GM18505 (cell line): ENCODE results near the gene IPPK.
"Not testable (repeated sequence)": the region's sequence is repeated elsewhere in the genome, so short reads cannot be mapped to it uniquely, and the experiment has no call there.

Experiments
- ATAC-seq: cut with Tn5 transposase; IDR thresholded peaks from one replicate; pipeline ENCODE4 v1.9.1; 2021; ENCODE audit not compliant: unreplicated experiment
- POLR2A ChIP-seq: IDR thresholded peaks from 4 replicates; pipeline ENCODE4 v1.6.1; 2011; ENCODE audit warnings: borderline replicate concordance; ENCODE audit not compliant: insufficient read depth, insufficient read length; ENCODE audit errors: extremely low read depth

IPPK gene

DNA sequence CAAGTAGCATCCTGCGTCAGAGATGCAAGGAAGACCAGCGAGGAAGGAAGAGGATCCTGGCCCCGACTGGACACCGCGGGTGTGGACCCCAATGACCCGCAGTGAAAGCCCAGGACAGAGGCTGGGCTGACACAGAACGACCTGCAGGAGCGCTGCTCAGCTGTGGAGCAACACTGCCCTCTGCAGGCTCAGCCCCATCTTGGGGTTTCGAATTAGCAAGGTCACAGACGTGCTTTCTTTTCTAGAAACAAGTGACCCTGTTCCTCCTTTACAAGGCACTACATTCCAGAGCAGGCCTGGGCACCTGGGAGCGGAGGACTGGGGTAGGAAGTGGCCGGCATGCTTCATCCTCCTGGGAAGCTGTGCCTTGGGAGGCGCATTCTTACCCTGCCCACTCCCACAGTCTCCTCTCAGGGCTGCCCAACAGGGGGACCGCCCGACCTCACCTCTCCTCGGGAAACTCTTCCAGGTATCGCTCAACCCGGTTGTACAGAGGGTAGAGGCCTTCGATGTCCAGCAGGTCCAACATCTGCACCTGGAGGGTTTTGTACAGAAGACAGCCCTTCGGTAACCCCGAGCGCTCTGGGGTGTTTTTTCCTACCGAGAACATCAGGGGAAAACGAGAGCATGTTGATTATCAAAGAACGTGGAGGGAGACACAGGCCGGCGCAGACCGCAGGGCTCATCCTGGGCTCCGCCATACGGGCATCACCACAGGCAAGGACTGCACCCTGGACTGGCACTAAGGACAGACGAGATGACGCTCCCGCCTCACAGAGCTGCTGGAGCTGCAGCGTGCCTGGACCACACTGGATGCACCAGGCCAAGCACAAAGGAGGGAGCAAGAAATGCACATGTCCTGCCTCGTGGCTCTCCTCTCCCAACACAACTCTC, 35.0 kb downstream of the IPPK start:
- TF ChIP-seq POLR2A = no peak
- ATAC-seq = no peak

DNA sequence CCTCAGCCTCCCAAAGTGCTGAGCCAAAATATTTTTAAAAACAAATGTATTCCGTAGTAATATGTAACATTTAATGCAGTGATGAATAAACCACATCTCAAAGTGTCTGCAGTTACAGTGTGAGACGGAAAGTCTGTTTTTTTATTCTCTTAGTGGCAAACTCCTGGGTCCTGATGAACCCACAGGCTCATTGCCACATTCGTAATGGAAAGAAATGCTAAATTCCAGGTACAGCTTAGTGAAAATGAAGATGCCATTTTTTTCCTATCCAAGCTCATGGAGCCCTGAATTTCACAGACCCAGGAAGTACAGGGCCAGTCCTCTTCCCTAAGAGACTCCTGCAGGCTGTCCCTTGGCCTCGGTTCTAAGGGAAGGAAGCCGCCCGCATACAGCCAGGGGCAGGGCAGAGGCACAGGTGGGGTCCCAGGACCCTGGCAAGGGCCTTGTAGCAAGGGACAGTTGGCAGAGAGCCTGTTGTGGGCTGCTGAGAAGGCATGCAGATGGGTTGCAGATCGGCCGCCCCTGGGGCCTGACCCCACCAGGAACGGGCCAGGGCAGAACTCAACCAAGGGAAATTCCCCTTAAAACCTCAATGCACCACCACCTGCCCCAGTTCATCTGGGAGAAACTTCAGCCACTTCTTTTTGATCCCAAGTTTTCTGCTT, 36.2 kb downstream of the IPPK start:
- no peak for TF ChIP-seq POLR2A
- ATAC-seq = no peak

DNA sequence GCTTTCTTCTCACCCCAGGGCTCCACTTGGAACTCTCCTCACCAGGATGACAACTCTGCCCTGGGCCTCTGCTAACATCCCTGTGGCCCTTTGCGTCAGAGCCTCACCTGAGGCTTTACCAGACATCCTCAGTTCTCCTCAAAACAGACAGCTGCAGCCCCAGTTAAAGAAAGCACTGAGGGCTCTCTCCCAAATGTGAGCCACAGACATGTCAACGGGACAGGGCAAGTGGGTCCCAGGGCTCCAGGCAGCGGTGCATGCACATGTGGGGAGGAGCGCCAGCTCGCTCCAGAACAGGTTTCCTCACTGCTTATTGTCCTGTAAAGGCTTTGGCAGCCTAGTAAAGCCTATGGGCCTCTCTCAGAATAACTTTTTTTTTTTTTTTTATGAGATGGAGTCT, 37.3 kb downstream of the IPPK start:
- no peak for ATAC-seq
- TF ChIP-seq POLR2A = no peak

DNA sequence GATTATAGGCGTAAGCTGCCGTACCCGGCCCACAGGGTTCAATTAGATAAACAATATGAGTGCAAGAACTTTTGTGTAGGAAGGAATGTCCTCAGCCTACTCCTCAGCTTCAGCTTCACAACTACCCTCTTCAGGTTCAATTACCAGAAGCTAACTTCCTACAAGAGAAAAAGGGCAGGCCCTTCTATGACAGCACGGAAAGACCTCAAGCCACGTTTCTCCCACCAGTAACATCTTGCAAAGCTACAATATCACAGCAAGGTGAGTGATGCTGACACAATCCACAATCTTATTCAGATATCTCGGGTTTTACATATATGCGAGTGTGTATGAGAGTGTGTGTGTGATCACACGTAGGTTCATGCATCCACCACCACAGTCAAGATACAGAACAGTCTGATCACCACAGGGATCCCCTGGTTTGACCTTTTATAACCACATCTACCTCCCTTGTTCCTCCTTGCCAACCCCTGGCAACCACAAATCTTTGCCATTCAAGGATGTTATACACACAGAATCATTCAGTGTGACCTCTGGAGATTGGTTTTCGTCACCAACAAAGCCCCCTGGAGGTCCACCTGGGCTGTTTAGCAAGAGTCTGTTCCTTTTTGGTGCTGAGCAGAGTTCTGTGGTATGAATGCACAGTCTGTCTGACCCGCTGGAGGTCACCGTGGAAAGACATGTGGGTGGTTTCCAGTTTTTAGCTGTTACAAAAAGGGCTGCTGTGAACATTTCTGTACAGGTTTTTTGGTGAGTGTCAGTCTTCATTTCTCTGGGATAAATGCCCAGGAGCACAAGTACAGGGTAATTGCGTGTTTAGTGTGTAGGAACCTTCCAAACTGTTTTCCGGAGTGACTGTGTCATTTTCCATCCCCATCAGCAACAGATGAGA, 38.2 kb downstream of the IPPK start:
- ATAC-seq = no peak
- no peak for TF ChIP-seq POLR2A

DNA sequence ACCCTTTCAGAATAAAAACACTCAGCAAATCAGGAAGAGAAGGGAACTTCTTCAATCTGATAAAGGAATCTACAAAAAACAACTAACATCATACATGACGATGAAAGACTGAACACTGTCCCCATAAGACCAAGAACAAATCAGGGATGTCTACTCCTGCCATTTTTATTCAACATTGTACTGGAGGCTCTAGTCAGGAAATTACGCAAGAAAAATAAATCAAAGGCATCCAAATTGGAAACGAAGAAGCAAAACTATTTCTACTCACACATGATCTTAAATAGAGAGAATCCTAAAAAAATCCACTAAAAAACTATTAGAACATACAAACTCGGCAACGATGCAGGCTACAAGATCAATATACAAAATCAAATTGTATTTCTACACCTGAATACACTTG, 42.3 kb downstream of the IPPK start:
- ATAC-seq = no peak
- TF ChIP-seq POLR2A = no peak

DNA sequence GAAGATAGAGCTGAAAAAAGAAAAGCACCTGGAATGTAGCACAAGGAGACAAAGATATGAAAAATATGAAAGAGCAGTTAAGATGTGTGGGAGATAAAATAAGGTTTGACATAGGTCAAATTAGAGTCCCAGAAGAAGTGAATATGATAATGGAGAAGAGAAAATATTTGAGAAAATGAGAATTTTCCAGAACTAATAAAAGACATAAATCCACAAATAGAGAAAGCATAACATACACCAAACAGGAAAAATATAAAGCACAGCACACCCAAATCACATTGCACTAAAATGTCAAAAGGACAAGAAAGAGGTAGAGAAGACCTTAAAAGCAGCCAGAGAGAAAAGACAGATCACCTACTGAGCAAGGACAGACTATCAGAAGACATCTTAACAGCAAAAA, 43.4 kb downstream of the IPPK start:
- no peak for TF ChIP-seq POLR2A
- no peak for ATAC-seq

DNA sequence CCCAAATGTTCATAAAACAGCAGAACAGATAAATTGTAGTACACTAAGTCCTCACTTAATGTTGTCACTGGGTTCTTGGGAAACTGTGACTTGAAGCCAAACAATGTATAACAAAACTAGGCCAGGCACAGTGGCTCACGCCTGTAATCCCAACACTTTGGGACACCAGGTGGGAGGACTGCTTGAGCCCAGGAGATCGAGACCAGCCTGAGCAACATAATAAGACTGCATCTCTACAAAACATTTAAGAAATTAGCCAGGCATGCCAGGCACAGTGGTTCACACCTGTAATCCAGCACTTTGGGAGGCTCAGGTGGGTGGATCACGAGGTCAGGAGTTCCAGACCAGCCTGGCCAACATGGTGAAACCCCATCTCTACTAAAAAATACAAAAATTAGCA, 46.0 kb downstream of the IPPK start:
- not testable (repeated sequence) for ATAC-seq

DNA sequence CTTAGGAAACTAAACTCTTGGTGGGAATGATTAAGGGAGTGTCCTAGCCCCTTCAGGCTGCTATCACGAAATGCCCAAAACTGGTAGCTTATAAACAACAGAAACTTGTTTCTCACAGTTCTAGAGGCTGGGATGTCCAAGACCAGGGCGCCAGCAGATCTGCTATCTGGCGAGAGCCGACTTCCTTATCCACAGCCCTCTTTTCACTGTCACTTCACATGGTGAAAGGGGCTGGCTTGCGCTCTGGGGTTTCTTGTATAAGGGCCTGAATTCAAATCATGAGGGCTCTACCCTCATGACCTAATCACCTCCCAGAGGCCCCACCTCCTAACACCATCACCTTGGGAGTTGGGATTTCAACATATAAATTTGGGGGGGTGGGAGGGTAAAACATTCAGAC, 49.1 kb downstream of the IPPK start:
- TF ChIP-seq POLR2A = no peak
- no peak for ATAC-seq

DNA sequence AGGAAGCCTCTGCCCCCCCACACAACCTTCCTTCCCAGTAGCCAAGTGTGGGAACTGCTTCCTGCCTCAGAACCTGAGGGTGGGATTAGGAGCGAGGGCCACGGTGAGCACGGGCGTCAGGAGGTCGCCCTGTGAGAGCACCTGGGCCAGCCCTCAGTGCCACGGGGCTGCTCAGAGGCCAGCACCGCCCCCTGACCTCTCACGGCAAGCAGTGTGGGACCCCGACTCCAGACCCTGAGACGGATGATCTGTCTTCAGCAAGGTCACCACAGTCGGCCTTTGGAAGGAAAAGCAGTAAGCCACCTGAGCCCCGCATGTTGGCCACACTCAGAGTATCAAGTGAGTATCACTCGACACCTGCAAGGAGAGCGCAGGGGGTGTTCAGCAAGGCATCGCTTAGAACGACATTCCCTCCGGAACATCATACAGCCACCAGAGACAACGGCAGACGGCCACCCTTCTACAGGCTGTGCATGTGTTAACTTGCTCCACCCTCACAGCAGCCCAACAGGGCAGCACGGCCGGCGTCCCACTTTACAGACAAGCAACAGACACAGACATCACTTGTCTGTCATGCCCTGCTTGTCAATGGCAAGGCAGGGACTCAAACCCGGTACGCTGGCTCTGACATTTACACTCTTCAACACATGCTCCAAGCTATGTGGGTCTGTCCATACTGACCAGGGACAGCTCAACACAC, 50.2 kb downstream of the IPPK start:
- ATAC-seq = no peak
- TF ChIP-seq POLR2A = no peak

DNA sequence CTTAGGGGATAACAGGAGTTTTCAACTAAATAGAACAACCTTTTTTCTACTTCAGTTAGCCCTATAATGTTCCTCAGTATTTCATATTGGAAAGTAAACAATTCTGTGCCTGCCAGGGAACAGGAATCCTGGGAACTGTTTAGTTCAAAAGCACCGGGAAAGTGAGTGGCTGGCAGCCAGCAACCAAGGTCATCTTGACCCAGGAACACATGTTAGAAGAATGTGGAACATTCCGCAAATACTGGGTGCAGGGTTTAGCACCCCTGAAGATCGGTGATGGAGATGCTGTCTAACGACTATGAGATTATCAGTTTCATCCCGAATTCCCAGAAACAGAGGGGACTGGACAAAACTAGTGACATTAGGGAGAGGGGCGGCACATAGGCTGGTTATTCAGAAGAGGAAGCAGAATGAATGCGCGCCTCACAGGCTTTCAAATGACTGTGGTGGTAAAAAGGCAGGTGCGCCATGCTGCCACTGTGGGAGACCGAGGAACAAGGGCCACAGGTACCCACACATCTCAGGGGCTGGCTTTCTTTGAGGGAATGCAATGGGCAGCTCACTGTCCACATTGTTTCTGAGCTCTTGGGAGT, 51.2 kb downstream of the IPPK start:
- ATAC-seq = no peak
- TF ChIP-seq POLR2A = no peak

DNA sequence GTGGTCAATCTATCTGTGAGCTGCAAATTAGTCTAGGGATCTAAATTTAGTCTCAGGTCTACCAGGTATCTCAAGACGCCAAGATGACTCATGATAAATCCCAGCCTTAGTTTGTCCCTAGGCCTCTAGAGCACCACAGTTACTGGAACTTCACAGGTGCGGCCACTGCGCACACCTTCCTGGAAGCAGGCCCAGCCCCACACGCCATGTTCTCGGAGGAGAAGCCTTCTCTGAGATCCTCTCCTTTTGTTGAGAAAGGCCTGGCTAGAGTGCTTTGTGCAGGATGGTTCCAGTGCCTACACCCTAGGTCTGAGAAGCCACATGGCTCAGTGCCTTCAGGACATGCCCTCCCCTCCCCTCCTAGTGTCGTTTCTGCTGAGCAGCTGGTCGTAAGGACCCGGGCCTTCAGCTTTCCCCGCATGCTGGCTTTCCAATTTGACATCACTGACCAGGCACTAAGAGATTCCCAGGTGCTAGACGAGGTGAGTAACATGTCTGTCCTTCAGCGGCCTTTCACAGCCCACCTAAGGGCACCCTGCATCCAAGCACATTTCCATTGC, 51.9 kb downstream of the IPPK start:
- no peak for TF ChIP-seq POLR2A
- no peak for ATAC-seq

DNA sequence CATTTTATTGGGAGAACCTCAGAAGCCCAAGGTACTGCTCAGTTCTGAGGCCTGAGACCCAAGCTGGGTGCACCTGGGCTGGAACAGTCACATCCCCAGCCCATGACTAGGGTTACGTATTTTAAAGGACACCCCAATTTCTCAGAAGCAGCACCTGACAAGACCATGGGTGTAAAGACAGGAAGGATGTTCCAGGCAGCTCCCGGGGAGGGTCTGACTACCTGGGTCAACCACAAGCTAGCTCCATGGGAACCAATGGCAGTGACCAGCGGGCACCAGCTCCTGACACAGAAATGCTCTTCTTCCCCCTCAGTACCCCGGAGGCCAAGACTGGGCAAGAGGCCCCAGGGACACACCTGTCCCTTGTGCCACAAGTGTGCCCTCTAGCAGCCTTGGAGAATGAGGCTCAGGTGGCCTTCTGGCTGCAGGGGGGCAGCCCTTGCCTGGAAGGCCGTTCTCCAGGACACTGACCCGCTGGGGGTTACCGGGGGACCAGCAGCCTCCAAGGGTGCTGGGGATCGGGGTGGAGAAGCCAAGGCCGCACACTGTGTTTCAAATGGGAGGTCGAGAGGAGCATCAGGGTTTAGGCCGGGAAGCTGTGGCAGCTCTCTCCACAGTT, 52.6 kb downstream of the IPPK start:
- TF ChIP-seq POLR2A = no peak
- no peak for ATAC-seq
